ENCODE data around the gene ADGRF1. TPM values are rescaled to one million over a fixed set of nuclear protein-coding genes. Genes with fewer than 3 reads are reported as not detected.
"Not testable (repeated sequence)": the region's sequence is repeated elsewhere in the genome, so short reads cannot be mapped to it uniquely, and the experiment has no call there.

ADGRF1 gene
- total RNA-seq, 1 donor from 2014 or later = not detected

- H3K27me3 ChIP-seq = no peaks in the 10 kb centered on the region
- H3K4me3 ChIP-seq = no peak overlapping the region
- H3K4me1 ChIP-seq = no peaks in the 10 kb centered on the region
- no peaks in the 10 kb centered on the region for H3K9me3 ChIP-seq
- intact Hi-C loops (cut with DNase I) = no loop called here
- TF ChIP-seq, protein P1, sequence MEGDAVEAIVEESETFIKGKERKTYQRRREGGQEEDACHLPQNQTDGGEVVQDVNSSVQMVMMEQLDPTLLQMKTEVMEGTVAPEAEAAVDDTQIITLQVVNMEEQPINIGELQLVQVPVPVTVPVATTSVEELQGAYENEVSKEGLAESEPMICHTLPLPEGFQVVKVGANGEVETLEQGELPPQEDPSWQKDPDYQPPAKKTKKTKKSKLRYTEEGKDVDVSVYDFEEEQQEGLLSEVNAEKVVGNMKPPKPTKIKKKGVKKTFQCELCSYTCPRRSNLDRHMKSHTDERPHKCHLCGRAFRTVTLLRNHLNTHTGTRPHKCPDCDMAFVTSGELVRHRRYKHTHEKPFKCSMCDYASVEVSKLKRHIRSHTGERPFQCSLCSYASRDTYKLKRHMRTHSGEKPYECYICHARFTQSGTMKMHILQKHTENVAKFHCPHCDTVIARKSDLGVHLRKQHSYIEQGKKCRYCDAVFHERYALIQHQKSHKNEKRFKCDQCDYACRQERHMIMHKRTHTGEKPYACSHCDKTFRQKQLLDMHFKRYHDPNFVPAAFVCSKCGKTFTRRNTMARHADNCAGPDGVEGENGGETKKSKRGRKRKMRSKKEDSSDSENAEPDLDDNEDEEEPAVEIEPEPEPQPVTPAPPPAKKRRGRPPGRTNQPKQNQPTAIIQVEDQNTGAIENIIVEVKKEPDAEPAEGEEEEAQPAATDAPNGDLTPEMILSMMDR (IDR thresholded peaks at IDR 0.05) = no peak
- no peak overlapping the region for H3K27ac ChIP-seq
- H3K36me3 ChIP-seq = no peaks in the 10 kb centered on the region
- no peak for DNase-seq (ENCODE audit: low spot score in 2 of 2)
These were observed 17.2 kb upstream of the ADGRF1 start for GRCh38 chr6:47059216-47059885.

- H3K27me3 ChIP-seq = no peaks in the 10 kb centered on the region
- no peaks in the 10 kb centered on the region for H3K4me1 ChIP-seq
- H3K36me3 ChIP-seq = no peaks in the 10 kb centered on the region
- no peak overlapping the region for H3K27ac ChIP-seq
- no peak overlapping the region for H3K4me3 ChIP-seq
- TF ChIP-seq, protein P1 (IDR thresholded peaks at IDR 0.05) = no peak
- no peaks in the 10 kb centered on the region for H3K9me3 ChIP-seq
- intact Hi-C loops (cut with DNase I) = no loop called here
- DNase-seq (ENCODE audit: low spot score in 2 of 2) = no peak
These were observed 15.9 kb upstream of the ADGRF1 start for GRCh38 chr6:47057830-47058540.

DNA sequence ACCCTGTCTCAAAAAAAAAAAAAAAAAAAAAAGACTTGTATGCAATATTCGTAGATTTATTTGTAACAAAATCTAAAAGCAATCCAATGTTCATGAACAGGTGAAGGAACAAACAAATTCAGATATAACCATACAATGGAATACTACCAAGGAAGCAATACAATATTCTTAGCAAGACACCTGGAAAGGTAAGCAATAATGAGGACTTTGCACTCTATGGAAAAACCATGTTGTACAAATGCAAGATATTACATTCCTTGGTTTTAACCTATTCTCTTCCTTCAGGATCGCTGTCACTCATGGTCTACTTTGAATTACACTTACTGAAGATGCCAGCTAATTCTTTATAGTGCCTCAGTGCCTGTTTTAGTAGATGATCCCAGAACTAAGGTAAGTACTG, 14.7 kb upstream of the ADGRF1 start:
- intact Hi-C loops (cut with DNase I) = no loop called here
- Histone ChIP-seq H3K36me3 (no peaks in the 10 kb centered on the region), H3K4me1 (no peaks in the 10 kb centered on the region), H3K27me3 (no peaks in the 10 kb centered on the region), H3K9me3 (no peaks in the 10 kb centered on the region), H3K4me3 (no peak overlapping the region), H3K27ac (no peak overlapping the region)
- TF ChIP-seq, protein P1 (IDR thresholded peaks at IDR 0.05) = no peak
- DNase-seq (ENCODE audit: low spot score in 2 of 2) = no peak

- H3K27me3 ChIP-seq; H3K36me3 ChIP-seq; H3K27ac ChIP-seq; DNase-seq (ENCODE audit: low spot score in 2 of 2); H3K9me3 ChIP-seq; intact Hi-C loops (cut with DNase I); H3K4me1 ChIP-seq; H3K4me3 ChIP-seq: not testable (repeated sequence)
These were observed 12.2 kb upstream of the ADGRF1 start for GRCh38 chr6:47054302-47054701.

DNA sequence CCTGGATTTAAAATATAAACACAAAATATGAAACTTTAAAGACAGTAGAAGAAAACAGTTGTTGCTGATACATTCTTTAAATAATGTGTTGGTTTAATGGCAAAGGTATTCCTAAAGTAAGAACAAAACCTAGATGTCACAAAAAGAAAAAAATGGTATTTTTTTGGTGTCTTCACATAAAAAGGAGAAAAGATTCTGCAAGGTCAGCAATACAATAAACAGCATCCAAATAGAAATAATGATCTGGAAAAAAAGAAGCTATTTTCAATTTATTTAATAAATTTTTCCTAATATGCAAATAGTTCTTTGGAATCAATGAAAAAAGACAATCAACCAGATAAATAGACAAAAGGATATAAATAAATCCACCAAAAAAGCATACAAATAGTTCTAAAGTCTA, 6.5 kb upstream of the ADGRF1 start:
- TF ChIP-seq, protein P1 (IDR thresholded peaks at IDR 0.05) = no peak
- no peak for DNase-seq (ENCODE audit: low spot score in 2 of 2)
- Histone ChIP-seq H3K36me3 (no peaks in the 10 kb centered on the region), H3K4me3 (no peak overlapping the region), H3K27ac (no peak overlapping the region), H3K4me1 (no peaks in the 10 kb centered on the region), H3K9me3 (no peaks in the 10 kb centered on the region), H3K27me3 (no peaks in the 10 kb centered on the region)
- intact Hi-C loops (cut with DNase I) = no loop called here

Measured in ascending aorta (tissue), 2 donors.